ENCODE data around the gene SLC25A34.

Gene SLC25A34

DNA sequence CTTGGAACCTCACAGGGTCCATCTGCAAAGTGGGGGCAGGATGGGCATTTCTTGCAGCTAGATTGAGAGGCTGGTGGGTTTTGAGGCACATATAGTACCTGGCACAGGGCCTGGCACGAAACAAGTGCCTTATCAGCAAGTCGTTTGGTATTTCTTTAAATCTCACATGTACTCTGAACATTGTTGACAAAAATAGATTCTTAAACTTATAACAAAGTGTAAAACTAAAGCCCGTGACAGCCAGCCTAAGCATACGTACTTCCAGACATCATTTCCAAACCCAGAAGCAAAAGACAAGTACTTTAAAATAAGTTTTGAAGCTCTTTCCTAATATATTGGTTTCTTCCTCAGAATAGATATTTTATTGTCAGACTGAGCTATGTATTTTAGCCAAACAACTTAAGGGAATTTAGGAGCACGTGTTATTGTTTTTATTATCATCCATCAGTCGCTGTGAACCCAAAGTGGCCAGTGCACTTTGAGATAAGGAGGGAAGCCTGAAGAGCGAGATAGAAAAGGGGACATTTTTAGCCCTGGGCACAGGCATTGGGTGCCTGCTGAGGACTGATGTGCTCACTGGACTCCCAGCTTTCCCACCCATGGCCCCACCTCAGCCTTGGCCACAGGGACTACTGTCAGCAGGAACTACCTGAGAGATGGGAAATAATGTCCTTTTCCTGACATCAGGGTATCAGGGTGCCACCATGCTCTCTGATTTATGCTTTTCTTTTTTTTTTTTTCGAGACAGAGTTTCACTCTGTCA is 25.5 kb downstream of the SLC25A34 start:
- TF ChIP-seq, protein P1, sequence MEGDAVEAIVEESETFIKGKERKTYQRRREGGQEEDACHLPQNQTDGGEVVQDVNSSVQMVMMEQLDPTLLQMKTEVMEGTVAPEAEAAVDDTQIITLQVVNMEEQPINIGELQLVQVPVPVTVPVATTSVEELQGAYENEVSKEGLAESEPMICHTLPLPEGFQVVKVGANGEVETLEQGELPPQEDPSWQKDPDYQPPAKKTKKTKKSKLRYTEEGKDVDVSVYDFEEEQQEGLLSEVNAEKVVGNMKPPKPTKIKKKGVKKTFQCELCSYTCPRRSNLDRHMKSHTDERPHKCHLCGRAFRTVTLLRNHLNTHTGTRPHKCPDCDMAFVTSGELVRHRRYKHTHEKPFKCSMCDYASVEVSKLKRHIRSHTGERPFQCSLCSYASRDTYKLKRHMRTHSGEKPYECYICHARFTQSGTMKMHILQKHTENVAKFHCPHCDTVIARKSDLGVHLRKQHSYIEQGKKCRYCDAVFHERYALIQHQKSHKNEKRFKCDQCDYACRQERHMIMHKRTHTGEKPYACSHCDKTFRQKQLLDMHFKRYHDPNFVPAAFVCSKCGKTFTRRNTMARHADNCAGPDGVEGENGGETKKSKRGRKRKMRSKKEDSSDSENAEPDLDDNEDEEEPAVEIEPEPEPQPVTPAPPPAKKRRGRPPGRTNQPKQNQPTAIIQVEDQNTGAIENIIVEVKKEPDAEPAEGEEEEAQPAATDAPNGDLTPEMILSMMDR (IDR thresholded peaks at IDR 0.05) = no peak
- H3K4me1 ChIP-seq (ENCODE audit: control insufficient read depth in 1 of 2, insufficient read depth in 1 of 2, low read depth in 1 of 2, low read length in 1 of 2) = peaks cover 0 to 4% of the 10 kb centered on the region in 2 experiments
- peaks cover 82% of the 10 kb centered on the region for H3K27me3 ChIP-seq
- no peak overlapping the region for H3K4me3 ChIP-seq (ENCODE audit: low read depth in 1 of 2, low read length in 1 of 2)
- no peaks in the 10 kb centered on the region for H3K9me3 ChIP-seq
- H3K36me3 ChIP-seq = no peaks in the 10 kb centered on the region
- H3K27ac ChIP-seq = no peak overlapping the region

DNA sequence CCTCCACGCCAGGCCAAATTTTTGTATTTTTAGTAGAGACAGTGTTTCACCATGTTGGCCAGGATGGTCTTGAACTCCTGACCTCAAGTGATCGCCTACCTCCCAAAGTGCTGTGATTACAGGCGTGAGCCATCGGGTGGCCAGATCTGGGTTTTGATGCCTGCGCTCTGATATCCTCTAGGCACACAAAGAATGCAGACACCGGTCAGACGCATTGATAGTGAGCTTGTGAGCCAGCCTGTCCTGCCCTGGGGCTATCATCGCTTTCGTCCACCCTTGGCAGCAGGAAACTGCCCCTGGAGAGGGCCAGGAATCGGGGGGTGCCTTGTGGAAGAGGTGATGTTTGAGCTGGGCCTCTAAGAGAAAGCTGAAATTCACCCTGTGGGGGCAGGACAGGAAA is 26.5 kb downstream of the SLC25A34 start:
- H3K4me3 ChIP-seq (ENCODE audit: low read depth in 1 of 2, low read length in 1 of 2) = no peak overlapping the region
- TF ChIP-seq, protein P1 (IDR thresholded peaks at IDR 0.05) = no peak
- no peak overlapping the region for H3K27ac ChIP-seq
- H3K36me3 ChIP-seq = no peaks in the 10 kb centered on the region
- peaks cover 72% of the 10 kb centered on the region for H3K27me3 ChIP-seq
- H3K9me3 ChIP-seq = no peaks in the 10 kb centered on the region
- no peaks in the 10 kb centered on the region for H3K4me1 ChIP-seq (ENCODE audit: control insufficient read depth in 1 of 2, insufficient read depth in 1 of 2, low read depth in 1 of 2, low read length in 1 of 2)

DNA sequence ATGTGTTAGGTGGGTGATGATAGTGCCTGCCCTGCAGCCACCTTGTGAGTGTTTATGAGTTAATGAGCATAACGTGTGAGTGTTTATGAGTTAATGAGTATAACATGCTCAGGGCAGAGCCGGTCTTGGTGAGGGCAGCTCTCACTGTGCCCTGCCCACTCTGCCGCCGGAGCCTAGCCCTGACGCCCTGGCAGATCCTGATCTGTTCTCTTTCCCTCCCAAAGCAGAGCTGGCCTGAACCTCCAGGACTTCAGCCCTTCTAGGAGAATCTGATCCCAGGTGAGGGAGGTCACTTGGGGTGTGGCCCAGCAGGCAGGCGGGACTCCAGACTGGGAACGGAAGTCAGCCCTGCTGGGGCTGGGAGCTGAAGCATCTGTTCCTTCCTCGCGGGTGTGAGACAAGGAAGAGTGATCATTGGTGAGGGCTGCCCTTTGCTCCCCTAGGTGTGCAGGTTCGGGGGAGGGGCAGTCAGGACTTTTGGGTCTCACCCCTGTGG is 28.3 kb downstream of the SLC25A34 start:
- H3K9me3 ChIP-seq = no peaks in the 10 kb centered on the region
- no peak overlapping the region for H3K27ac ChIP-seq
- H3K27me3 ChIP-seq = peaks cover 63% of the 10 kb centered on the region
- H3K4me1 ChIP-seq (ENCODE audit: control insufficient read depth in 1 of 2, insufficient read depth in 1 of 2, low read depth in 1 of 2, low read length in 1 of 2) = no peaks in the 10 kb centered on the region
- TF ChIP-seq, protein P1 (IDR thresholded peaks at IDR 0.05) = no peak
- no peaks in the 10 kb centered on the region for H3K36me3 ChIP-seq
- no peak overlapping the region for H3K4me3 ChIP-seq (ENCODE audit: low read depth in 1 of 2, low read length in 1 of 2)

DNA sequence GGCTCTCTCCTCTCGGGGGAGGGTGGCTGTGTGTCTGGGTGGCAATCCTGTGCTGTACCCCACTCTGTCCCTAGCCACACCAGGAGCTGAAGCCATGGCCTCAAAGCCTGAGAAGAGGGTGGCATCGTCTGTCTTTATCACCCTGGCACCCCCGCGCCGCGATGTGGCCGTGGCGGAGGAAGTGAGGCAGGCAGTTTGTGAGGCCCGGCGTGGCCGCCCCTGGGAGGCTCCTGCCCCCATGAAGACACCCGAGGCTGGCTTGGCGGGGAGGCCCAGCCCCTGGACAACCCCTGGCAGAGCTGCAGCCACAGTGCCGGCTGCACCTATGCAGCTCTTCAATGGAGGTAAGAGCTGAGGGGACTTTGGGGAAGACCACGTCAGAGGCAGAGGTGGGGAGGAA is 28.8 kb downstream of the SLC25A34 start:
- Histone ChIP-seq H3K9me3 (no peaks in the 10 kb centered on the region), H3K4me3 (ENCODE audit: low read depth in 1 of 2, low read length in 1 of 2) (no peak overlapping the region), H3K27ac (no peak overlapping the region), H3K4me1 (ENCODE audit: control insufficient read depth in 1 of 2, insufficient read depth in 1 of 2, low read depth in 1 of 2, low read length in 1 of 2) (no peaks in the 10 kb centered on the region), H3K36me3 (no peaks in the 10 kb centered on the region), H3K27me3 (peaks cover 57% of the 10 kb centered on the region)
- TF ChIP-seq, protein P1 (IDR thresholded peaks at IDR 0.05) = no peak

DNA sequence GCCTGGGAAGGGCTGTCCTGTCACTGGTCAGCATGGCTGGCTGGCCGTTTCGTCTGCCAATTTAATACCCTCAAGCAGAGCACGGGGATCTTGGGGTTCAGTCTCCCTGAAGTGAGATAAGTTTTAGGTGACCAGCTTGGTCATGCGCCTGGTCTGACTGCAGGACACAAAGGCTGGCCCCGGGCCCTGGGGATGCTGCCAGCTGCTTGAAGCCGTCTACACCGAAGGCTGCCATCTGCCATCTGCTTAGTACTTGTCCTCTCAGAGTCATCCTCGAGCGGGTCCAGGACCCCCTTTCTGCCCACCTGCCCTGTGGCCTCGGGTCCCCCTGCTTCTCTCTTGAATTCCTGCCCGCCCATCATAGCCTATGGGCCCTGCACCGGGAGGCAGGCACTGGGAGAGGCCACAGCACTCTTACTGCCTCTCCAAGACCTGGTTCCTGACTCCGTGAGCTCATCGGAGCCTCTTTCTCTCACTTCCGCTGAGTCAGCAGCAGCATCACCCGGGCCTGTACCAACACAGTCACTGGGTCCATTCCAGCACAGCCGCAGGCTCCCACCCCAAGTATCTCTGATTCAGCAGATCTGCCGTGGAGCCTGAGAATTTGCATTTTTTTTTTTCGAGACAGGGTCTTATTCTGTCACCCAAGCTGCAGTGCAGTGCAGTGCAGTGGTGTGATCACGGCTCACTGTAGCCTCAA is 29.6 kb downstream of the SLC25A34 start:
- TF ChIP-seq, protein P1 (IDR thresholded peaks at IDR 0.05) = no peak
- Histone ChIP-seq H3K4me1 (ENCODE audit: control insufficient read depth in 1 of 2, insufficient read depth in 1 of 2, low read depth in 1 of 2, low read length in 1 of 2) (no peaks in the 10 kb centered on the region), H3K27ac (no peak overlapping the region), H3K9me3 (no peaks in the 10 kb centered on the region), H3K4me3 (ENCODE audit: low read depth in 1 of 2, low read length in 1 of 2) (no peak overlapping the region), H3K36me3 (no peaks in the 10 kb centered on the region), H3K27me3 (peaks cover 49% of the 10 kb centered on the region)

Data from neutrophil (primary cell).